K562 (cell line): ENCODE results near the gene NOL8.

Experiments used
- CBFB ChIP-seq: sonication (generic); formaldehyde crosslinking; IDR thresholded peaks from 2 replicates; pipeline ENCODE4 v1.4.0; 2020; ENCODE audit warnings: mild to moderate bottlenecking, missing genetic modification reagents
- EZH2 ChIP-seq: IDR thresholded peaks from 2 replicates; pipeline ENCODE4 v1.6.1; 2012; ENCODE audit warnings: low read depth, mild to moderate bottlenecking, inconsistent platforms, low read length, borderline replicate concordance

GRCh38 chr9:92345582-92345981 is 20.4 kb upstream of the NOL8 start:
- no peak for TF ChIP-seq EZH2
- TF ChIP-seq CBFB = no peak
